GM18520 (cell line): ENCODE data around the gene USP26.
"Not testable (repeated sequence)": the region's sequence is repeated elsewhere in the genome, so short reads cannot be mapped to it uniquely, and the experiment has no call there.

Experiments used
- ATAC-seq: cut with Tn5 transposase; IDR thresholded peaks from one replicate; pipeline ENCODE4 v1.9.1; 2021; ENCODE audit not compliant: unreplicated experiment

Gene USP26, protein sequence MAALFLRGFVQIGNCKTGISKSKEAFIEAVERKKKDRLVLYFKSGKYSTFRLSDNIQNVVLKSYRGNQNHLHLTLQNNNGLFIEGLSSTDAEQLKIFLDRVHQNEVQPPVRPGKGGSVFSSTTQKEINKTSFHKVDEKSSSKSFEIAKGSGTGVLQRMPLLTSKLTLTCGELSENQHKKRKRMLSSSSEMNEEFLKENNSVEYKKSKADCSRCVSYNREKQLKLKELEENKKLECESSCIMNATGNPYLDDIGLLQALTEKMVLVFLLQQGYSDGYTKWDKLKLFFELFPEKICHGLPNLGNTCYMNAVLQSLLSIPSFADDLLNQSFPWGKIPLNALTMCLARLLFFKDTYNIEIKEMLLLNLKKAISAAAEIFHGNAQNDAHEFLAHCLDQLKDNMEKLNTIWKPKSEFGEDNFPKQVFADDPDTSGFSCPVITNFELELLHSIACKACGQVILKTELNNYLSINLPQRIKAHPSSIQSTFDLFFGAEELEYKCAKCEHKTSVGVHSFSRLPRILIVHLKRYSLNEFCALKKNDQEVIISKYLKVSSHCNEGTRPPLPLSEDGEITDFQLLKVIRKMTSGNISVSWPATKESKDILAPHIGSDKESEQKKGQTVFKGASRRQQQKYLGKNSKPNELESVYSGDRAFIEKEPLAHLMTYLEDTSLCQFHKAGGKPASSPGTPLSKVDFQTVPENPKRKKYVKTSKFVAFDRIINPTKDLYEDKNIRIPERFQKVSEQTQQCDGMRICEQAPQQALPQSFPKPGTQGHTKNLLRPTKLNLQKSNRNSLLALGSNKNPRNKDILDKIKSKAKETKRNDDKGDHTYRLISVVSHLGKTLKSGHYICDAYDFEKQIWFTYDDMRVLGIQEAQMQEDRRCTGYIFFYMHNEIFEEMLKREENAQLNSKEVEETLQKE

GRCh38 chrX:133097031-133097430 lies at the start of gene USP26:
Gene USP26 (minus strand): TSS chrX:133097109. CDS start chrX:133028220, 68,889 bp downstream.
- ATAC-seq: no peak

DNA sequence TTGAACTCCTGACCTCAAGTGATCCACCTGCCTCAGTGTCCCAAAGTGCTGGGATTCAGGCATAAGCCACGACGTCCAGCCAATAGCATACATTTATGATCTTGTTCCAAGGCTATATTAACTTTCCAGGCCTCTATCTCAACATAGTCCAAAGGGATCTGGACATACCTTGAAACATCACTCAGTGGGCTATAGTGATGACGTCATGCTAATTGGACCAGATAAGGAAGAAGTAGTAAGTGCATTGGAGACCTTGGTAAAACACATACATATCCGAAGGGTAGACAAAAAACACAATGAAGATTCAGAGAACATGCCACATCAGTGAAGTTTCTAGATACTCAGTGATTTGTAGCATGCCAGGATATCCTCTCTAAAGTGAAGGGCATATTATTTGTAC lies 37.4 kb upstream of the USP26 start:
- ATAC-seq: no peak

- ATAC-seq: no peak
These were observed 23.5 kb upstream of the USP26 start for GRCh38 chrX:133120406-133120805.

GRCh38 chrX:133094098-133094731 lies 2.7 kb downstream of the USP26 start:
- no peak for ATAC-seq

GRCh38 chrX:133090236-133090809 lies 6.6 kb downstream of the USP26 start:
- ATAC-seq: no peak

DNA sequence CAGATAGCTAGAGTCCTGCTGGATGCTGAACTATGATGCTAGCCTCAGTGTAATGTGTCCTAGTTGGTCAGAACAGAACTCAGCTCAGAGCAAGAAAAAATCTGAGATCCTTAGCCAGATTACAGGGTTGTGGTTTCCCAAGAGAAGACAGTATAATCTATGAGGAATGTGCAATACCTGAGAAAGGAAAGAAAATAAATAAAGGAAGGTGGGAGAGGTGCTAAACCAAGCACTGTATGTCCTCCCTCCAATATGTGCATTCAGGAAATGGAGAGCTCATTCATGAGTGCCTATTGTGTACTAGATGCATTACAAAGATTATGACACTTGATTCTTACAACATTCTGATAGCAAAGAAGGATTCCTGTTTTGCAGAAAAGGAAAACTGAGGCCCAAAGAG lies 7.5 kb downstream of the USP26 start:
- no peak for ATAC-seq

DNA sequence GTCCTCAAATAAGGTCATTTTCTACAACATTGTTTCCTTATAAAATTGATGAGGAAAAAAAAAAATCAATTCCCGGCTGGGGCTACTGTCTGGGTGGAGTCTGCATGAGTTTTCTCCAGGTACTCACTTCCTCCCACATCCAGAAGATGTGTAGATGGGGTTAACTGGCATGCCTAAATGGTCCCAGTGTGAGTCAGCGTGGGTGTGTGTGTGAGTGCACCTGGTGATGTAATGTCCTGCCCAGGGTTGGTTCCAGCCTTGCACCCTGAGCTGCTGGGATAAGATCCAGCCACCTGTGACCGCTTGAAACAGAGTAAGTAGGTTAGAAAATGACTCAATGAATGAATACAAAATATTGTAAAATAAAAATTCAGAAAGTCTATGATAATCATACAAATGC lies 11.1 kb downstream of the USP26 start:
- no peak for ATAC-seq

GRCh38 chrX:133085056-133085455 lies 11.9 kb downstream of the USP26 start:
- not testable (repeated sequence) for ATAC-seq

DNA sequence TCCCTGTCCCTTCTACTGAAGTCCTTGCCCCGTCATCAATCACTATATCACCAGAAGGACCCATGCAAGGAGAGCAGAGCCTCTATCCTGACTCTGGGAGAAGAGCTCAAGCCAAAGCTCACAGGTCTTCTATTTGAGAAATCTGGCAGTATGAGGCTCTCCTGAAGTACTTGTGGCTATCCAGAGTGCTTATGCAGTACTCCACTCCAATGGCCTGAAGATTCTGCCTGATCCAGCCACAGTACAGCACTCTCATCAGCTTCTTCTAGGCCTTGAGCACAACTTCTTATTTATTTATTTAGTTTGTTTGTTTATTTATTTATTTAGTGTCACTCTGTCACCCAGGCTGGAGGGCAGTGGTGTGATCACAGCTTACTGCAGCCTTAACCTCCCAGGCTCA lies 13.0 kb downstream of the USP26 start:
- ATAC-seq: no peak

GRCh38 chrX:133081990-133082389 lies 14.9 kb downstream of the USP26 start:
- no peak for ATAC-seq

DNA sequence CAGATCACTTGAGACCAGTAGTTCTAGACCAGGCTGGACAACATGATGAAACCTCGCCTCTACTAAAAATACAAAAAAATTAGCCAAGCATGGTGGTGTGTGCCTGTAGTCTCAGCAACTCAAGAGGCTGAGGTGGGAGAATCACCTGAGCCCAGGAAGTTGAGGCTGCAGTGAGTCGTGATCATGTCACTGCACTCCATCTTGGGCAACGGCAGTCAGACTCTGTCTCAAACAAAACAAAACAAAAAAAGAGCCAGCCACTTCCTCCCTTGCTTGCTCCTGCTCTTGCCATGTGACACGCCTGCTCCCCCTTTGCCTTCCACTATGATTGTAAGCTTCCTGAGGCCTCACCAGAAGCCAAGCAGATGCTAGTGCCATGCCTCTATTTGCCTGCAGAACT lies 19.1 kb downstream of the USP26 start:
- not testable (repeated sequence) for ATAC-seq

DNA sequence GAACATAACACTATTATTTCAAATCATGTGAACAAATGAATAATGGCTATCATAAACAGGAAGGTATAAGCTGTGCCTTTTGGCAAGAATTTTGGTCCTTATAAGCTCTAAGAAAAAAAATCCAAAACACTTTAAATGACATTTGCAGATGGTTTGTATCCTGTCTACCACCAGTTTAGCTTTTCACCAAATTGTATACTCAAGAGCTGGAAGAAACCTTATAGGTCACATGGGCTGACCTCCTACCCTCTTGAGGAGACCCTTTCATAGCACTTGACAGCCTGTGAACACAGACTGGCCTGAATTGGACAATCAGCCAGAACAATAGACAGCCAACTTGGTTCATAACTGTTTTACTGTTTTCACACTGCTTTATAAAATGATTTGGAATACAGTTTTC lies 24.3 kb downstream of the USP26 start:
- no peak for ATAC-seq

DNA sequence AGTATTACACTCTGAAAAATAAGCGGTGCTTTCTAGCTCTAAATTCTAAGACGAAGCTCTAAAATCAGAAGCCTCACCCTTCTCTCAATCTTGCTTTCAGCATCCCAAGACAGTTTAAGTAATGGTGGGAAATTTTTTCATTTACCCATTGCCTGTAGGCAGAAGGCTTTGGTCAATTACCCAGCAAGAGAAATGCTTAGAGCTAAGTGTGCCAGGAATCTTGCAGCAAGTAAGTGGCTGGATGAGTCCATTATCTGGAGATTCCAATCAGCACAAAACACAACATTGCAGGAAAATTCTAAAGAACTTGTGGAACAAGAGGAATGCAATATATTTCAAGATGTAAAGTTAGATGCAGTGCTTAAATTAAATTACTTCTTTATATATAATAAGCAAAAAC lies 28.4 kb downstream of the USP26 start:
- no peak for ATAC-seq

- ATAC-seq: no peak
These were observed 40.6 kb downstream of the USP26 start for GRCh38 chrX:133056341-133056740.

DNA sequence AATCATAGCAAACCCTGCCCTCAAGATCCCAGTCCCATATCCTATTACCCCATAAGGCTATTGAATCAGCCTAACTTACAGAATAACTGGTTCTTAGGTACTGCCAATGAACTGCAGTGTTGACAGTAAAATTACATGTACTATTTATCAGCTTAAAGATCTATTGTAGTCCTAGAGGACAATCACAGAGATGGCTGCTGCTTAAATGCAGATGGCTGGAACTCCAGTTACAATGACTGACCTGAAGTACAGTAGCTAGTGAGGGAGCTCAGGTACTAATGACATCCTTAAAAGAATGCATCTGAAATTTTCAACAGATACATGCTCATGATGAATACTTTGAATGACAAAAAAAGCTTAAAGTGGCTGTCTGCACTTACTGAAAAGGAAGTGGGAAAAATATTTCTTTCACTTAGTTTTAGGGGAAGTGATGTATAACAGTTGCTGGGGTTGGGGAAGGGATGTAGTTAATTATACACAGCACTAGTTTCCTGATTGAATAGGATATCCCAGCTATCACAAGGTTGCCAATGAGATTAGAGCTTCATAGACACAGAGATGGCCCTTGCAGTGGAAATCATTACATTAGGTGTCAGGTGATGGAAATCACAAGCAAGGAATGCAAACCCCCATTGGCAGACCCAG lies 42.0 kb downstream of the USP26 start:
- no peak for ATAC-seq

- no peak for ATAC-seq
These were observed 42.9 kb downstream of the USP26 start for GRCh38 chrX:133053861-133054598.

DNA sequence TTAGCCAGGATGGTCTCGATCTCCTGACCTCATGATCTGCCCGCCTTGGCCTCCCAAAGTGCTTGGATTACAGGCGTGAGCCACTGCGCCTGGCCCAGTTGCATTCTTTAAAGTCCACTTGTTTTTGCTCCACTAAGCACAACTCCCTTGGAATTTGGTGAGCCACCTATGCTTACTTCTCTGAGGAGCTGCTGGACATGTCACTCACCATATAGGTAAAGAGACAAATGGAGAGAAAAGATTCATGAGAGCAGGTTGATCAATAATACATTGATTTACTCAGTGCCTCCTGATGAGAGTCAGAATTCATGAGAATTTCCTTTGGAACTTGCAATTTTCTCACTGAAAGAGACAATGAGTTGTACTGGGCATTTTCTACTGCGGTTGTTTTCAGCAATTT lies 48.2 kb downstream of the USP26 start:
- ATAC-seq: no peak

DNA sequence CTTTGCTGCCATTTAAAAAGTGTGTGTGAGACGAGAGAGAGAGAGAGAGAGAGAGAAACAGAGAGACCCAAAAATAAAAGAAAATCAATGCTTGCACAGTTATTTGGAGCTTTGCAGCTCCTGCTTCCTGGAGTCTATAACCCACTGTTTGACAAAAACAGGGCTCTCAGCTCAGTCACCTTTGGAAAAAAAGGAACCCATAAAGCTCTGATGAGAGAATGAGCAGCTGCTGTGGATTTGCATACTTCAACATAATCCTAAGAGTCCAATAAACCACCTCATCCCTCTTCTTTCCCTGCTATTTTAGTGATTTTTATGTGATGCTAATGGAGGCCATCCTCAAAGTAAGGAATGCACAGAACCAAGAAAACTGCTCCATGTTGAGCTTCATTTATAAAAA lies 50.3 kb downstream of the USP26 start:
- ATAC-seq: no peak

DNA sequence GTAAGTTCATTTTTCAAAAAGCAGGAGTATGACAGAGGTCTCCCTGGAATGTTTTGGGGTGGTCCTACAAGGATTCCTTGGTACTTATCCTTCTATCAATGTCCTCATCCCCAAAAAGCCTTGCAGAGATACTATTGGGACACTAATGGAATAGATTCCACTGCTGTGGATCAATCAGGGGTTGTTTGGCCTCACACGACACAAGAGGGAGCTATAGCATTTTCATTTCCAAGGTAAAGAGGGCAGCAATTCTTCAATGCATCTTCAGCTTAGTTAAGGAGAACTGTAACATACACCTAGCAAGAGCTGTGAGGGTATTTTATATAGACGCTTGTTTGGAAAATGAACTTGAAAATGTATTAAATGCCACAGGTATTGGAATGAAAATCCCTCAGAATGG lies 50.9 kb downstream of the USP26 start:
- ATAC-seq: no peak
